Measurements from ENCODE around the gene P2RY11. TPM values are rescaled to one million over a fixed set of nuclear protein-coding genes. Genes with fewer than 3 reads are reported as not detected.

P2RY11 gene, protein sequence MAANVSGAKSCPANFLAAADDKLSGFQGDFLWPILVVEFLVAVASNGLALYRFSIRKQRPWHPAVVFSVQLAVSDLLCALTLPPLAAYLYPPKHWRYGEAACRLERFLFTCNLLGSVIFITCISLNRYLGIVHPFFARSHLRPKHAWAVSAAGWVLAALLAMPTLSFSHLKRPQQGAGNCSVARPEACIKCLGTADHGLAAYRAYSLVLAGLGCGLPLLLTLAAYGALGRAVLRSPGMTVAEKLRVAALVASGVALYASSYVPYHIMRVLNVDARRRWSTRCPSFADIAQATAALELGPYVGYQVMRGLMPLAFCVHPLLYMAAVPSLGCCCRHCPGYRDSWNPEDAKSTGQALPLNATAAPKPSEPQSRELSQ
- total RNA-seq (2022) (20.7 and 25.2 TPM in 2 replicates), Bru-seq, nascent RNA (percentile 54 among the genes with signal in this experiment), BruChase-seq, experiment 1, labeled RNA remaining after a 6-hour chase (percentile 90 among the genes with signal in this experiment), BruChase-seq, experiment 2, labeled RNA remaining after a 2-hour chase (percentile 85 among the genes with signal in this experiment)
- long read RNA-seq, partial matches to known transcripts = 1 of 5 reads
- long read RNA-seq, other reads (novel, unspliced or antisense) = 4 of 5 reads

GRCh38 chr19:10111405-10111811 lies at the start of gene P2RY11:
TSS of gene P2RY11 (plus strand) at chr19:10111693. CDS start at chr19:10111722, 29 bp downstream.
- CTCF ChIA-PET = no interaction called here
- intact Hi-C loops (cut with micrococcal nuclease; ENCODE audit: unreplicated experiment) = loop anchor here (5.0 kb wide), 1 partner anchor 79 kb away; no protein-coding TSS in a partner anchor
- Mint-ChIP-seq H3K27me3 (ENCODE audit: unreplicated experiment) (no peaks in the 10 kb centered on the region), H3K36me3 (ENCODE audit: insufficient read depth, unreplicated experiment) (peaks cover 78% of the 10 kb centered on the region), H3K27ac (ENCODE audit: unreplicated experiment) (peak within 1 kb of the TSS; percentile 77), H3K4me1 (ENCODE audit: low read depth, unreplicated experiment) (peaks cover 18% of the 10 kb centered on the region), H3K4me3 (ENCODE audit: low read depth, unreplicated experiment) (no peak within 1 kb of the TSS), H3K9me3 (ENCODE audit: low read depth, unreplicated experiment) (no peaks in the 10 kb centered on the region)
- no TSS peak for BruUV-seq (replicated peaks)
- TF ChIP-seq CTCF (IDR thresholded peaks at IDR 0.05; ENCODE audit: unreplicated experiment) = no peak
- no peak for DNase-seq

GRCh38 chr19:10061717-10062310 lies 49.7 kb upstream of the P2RY11 start:
- H3K36me3 Mint-ChIP-seq (ENCODE audit: insufficient read depth, unreplicated experiment) = no peaks in the 10 kb centered on the region

GRCh38 chr19:10068205-10068604 lies 43.3 kb upstream of the P2RY11 start:
- Mint-ChIP-seq H3K4me1 (ENCODE audit: low read depth, unreplicated experiment) (no peaks in the 10 kb centered on the region), H3K27me3 (ENCODE audit: unreplicated experiment) (peaks cover 8% of the 10 kb centered on the region), H3K4me3 (ENCODE audit: low read depth, unreplicated experiment) (no peak overlapping the region), H3K9me3 (ENCODE audit: low read depth, unreplicated experiment) (no peaks in the 10 kb centered on the region), H3K27ac (ENCODE audit: unreplicated experiment) (no peak overlapping the region), H3K36me3 (ENCODE audit: insufficient read depth, unreplicated experiment) (no peaks in the 10 kb centered on the region)
- no TSS peak for BruUV-seq (replicated peaks)
- DNase-seq = no peak
- intact Hi-C loops (cut with micrococcal nuclease; ENCODE audit: unreplicated experiment) = no loop called here
- CTCF ChIA-PET = no interaction called here
- TF ChIP-seq CTCF (IDR thresholded peaks at IDR 0.05; ENCODE audit: unreplicated experiment) = no peak

More at GRCh38 chr19:10061717-10062310, 49.7 kb upstream of the P2RY11 start:
- no peaks in the 10 kb centered on the region for H3K4me1 Mint-ChIP-seq (ENCODE audit: low read depth, unreplicated experiment)
- no peak for DNase-seq
- no peak for TF ChIP-seq CTCF (IDR thresholded peaks at IDR 0.05; ENCODE audit: unreplicated experiment)
- H3K9me3 Mint-ChIP-seq (ENCODE audit: low read depth, unreplicated experiment) = no peaks in the 10 kb centered on the region
- no peaks in the 10 kb centered on the region for H3K27me3 Mint-ChIP-seq (ENCODE audit: unreplicated experiment)
- no TSS peak for BruUV-seq (replicated peaks)
- intact Hi-C loops (cut with micrococcal nuclease; ENCODE audit: unreplicated experiment) = no loop called here
- CTCF ChIA-PET = interaction anchor here (0.6 to 0.7 kb wide), 2 partner anchors 53 to 164 kb away, joined by 3 to 5 read pairs; no protein-coding TSS in a partner anchor
- H3K4me3 Mint-ChIP-seq (ENCODE audit: low read depth, unreplicated experiment) = no peak overlapping the region
- H3K27ac Mint-ChIP-seq (ENCODE audit: unreplicated experiment) = no peak overlapping the region

GRCh38 chr19:10069046-10069445 lies 42.4 kb upstream of the P2RY11 start:
- CTCF ChIA-PET = interaction anchor here (0.5 to 0.7 kb wide), 2 partner anchors 68 to 1328 kb away, joined by 3 to 4 read pairs; no protein-coding TSS in a partner anchor

More at GRCh38 chr19:10069046-10069445, 42.4 kb upstream of the P2RY11 start:
- no peak overlapping the region for H3K27ac Mint-ChIP-seq (ENCODE audit: unreplicated experiment)
- H3K9me3 Mint-ChIP-seq (ENCODE audit: low read depth, unreplicated experiment) = no peaks in the 10 kb centered on the region
- no TSS peak for BruUV-seq (replicated peaks)
- H3K4me1 Mint-ChIP-seq (ENCODE audit: low read depth, unreplicated experiment) = no peaks in the 10 kb centered on the region
- DNase-seq = no peak
- H3K36me3 Mint-ChIP-seq (ENCODE audit: insufficient read depth, unreplicated experiment) = no peaks in the 10 kb centered on the region
- H3K4me3 Mint-ChIP-seq (ENCODE audit: low read depth, unreplicated experiment) = no peak overlapping the region
- peaks cover 8% of the 10 kb centered on the region for H3K27me3 Mint-ChIP-seq (ENCODE audit: unreplicated experiment)
- intact Hi-C loops (cut with micrococcal nuclease; ENCODE audit: unreplicated experiment) = no loop called here
- no peak for TF ChIP-seq CTCF (IDR thresholded peaks at IDR 0.05; ENCODE audit: unreplicated experiment)

Data from Calu3 (cell line).